DOHH2 (cell line): ENCODE results near the gene EIF4A3.

Experiments used
- H3F3A ChIP-seq: fragments of 200-600 bp; sonication (generic), shearing (Covaris generic); 2 replicates; pipeline ENCODE4 v1.6.0; 2016; ENCODE audit warnings: antibody characterized with exemption, mild to moderate bottlenecking; ENCODE audit not compliant: control insufficient read depth, insufficient read depth
- H3K27ac ChIP-seq: fragments of 200-600 bp; sonication (generic); 2 replicates; pipeline ENCODE4 v1.5.1; 2014; ENCODE audit warnings: low read depth, mild to moderate bottlenecking, low read length, moderate library complexity
- H3K27me3 ChIP-seq: fragments of 200-600 bp; sonication (generic); 2 replicates; pipeline ENCODE4 v1.6.1; 2014; ENCODE audit warnings: mild to moderate bottlenecking, low read length, mixed read lengths; ENCODE audit not compliant: control insufficient read depth
- H3K36me3 ChIP-seq: fragments of 200-600 bp; sonication (generic); 2 replicates; pipeline ENCODE4 v1.6.1; 2014; ENCODE audit warnings: mild to moderate bottlenecking, low read length, moderate library complexity, mixed read lengths; ENCODE audit not compliant: control insufficient read depth
- H3K4me1 ChIP-seq: fragments of 200-600 bp; sonication (generic); 2 replicates; pipeline ENCODE4 v1.6.1; 2014; ENCODE audit warnings: mild to moderate bottlenecking, low read length, mixed read lengths; ENCODE audit not compliant: control insufficient read depth
- H3K4me2 ChIP-seq: fragments of 200-600 bp; sonication (generic); 2 replicates; pipeline ENCODE4 v1.6.0; 2014; ENCODE audit warnings: mild to moderate bottlenecking, low read length, moderate library complexity
- H3K4me3 ChIP-seq: fragments of 200-600 bp; sonication (generic); 2 replicates; pipeline ENCODE4 v1.5.1; 2014; ENCODE audit warnings: mild to moderate bottlenecking, low read length, mixed read lengths
- H3K79me2 ChIP-seq: fragments of 200-600 bp; sonication (generic); 2 replicates; pipeline ENCODE4 v1.6.1; 2014; ENCODE audit warnings: mild to moderate bottlenecking, low read length, mixed read lengths; ENCODE audit not compliant: control insufficient read depth
- H3K9me2 ChIP-seq: fragments of 200-600 bp; sonication (generic); replicated peaks from 2 replicates; pipeline ENCODE4 v1.6.1; 2014; ENCODE audit warnings: mild to moderate bottlenecking, low read length, mixed read lengths; ENCODE audit not compliant: control insufficient read depth
- H3K9me3 ChIP-seq: fragments of 200-600 bp; sonication (generic); 2 replicates; pipeline ENCODE4 v1.6.1; 2014; ENCODE audit warnings: antibody characterized with exemption, low read length, mixed read lengths; ENCODE audit not compliant: control insufficient read depth, insufficient read depth
- H4K20me1 ChIP-seq: fragments of 200-600 bp; sonication (generic); 2 replicates; pipeline ENCODE4 v1.6.0; 2014; ENCODE audit warnings: low read depth, mild to moderate bottlenecking, antibody characterized with exemption, low read length, moderate library complexity; ENCODE audit not compliant: control insufficient read depth, insufficient read depth
- CTCF ChIP-seq: fragments of 200-600 bp; sonication (generic); IDR thresholded peaks from one replicate; pipeline ENCODE4 v1.5.1; 2014; ENCODE audit warnings: antibody characterized with exemption, mild to moderate bottlenecking, low read depth, low read length; ENCODE audit not compliant: poor library complexity, severe bottlenecking
- EZH2phosphoT487 ChIP-seq: fragments of 200-600 bp; sonication (generic); IDR thresholded peaks from 2 replicates; pipeline ENCODE4 v1.6.1; 2017; ENCODE audit warnings: borderline replicate concordance, mild to moderate bottlenecking, antibody characterized with exemption, low read length, moderate library complexity, mixed read lengths

Gene EIF4A3

GRCh38 chr17:80183581-80184422 lies 36.9 kb upstream of the EIF4A3 start:
- Histone ChIP-seq H3K9me2 (no peaks in the 10 kb centered on the region), H3K4me2 (no peak overlapping the region), H4K20me1 (no peaks in the 10 kb centered on the region), H3K9me3 (no peaks in the 10 kb centered on the region), H3K79me2 (no peaks in the 10 kb centered on the region), H3K36me3 (no peaks in the 10 kb centered on the region), H3K27me3 (no peaks in the 10 kb centered on the region), H3K4me3 (no peak overlapping the region), H3K4me1 (no peaks in the 10 kb centered on the region), H3F3A (no peaks in the 10 kb centered on the region), H3K27ac (no peak overlapping the region)
- TF ChIP-seq CTCF: no peak
- no peak for TF ChIP-seq EZH2phosphoT487

GRCh38 chr17:80182845-80183223 lies 35.9 kb upstream of the EIF4A3 start:
- Histone ChIP-seq H3K4me1 (no peaks in the 10 kb centered on the region), H3K9me2 (no peaks in the 10 kb centered on the region), H3K36me3 (no peaks in the 10 kb centered on the region), H3K4me3 (no peak overlapping the region), H3K9me3 (no peaks in the 10 kb centered on the region), H3K27me3 (no peaks in the 10 kb centered on the region), H3K79me2 (no peaks in the 10 kb centered on the region), H4K20me1 (no peaks in the 10 kb centered on the region), H3K27ac (no peak overlapping the region), H3K4me2 (no peak overlapping the region), H3F3A (no peaks in the 10 kb centered on the region)
- no peak for TF ChIP-seq CTCF
- no peak for TF ChIP-seq EZH2phosphoT487

DNA sequence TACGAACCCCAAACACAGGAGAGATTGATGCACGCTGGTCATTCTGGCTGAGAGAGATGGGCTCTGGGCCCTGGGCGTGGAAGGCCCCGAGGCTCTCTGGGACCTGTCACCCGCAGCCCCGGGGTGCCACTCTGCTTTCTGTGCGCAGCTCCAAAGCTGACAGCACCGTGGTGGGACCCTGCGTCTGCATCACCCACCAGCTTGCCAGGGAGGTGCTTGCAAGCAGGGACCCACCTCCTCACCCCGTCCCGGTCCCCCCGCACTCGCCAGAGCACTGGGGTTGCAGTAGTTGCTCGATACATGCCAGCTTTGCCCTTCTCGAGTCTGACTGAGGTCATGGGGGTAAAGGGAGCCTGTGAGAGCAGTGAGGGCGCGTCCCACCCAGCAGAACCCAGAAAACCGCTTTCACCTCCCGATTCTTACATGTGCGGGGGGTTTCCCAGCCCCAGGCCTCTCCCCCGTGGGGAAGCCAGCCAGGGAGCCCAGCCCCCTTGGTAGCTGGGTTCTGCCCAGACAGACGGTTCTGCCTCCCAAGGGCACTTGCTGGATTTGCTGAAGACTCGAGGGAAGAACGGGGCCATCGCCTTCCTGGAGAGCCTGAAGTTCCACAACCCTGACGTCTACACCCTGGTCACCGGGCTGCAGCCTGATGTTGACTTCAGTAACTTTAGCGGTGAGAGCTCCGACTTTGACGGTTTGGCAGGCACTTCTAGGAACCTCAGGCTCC lies 35.4 kb upstream of the EIF4A3 start:
- Histone ChIP-seq H3F3A (no peaks in the 10 kb centered on the region), H3K27me3 (no peaks in the 10 kb centered on the region), H3K79me2 (no peaks in the 10 kb centered on the region), H3K4me3 (no peak overlapping the region), H3K9me2 (no peaks in the 10 kb centered on the region), H4K20me1 (no peaks in the 10 kb centered on the region), H3K9me3 (no peaks in the 10 kb centered on the region), H3K27ac (no peak overlapping the region), H3K4me1 (no peaks in the 10 kb centered on the region), H3K4me2 (no peak overlapping the region), H3K36me3 (no peaks in the 10 kb centered on the region)
- TF ChIP-seq EZH2phosphoT487: no peak
- TF ChIP-seq CTCF: no peak
